ENCODE measurements around the gene CCDC141. TPM values are rescaled to one million over a fixed set of nuclear protein-coding genes. Genes with fewer than 3 reads are reported as not detected.

The CCDC141 gene
- total RNA-seq, 1 donor from 2014 or later, result 4.0 TPM

GRCh38 chr2:178891959-178892485, 157.9 kb downstream of the CCDC141 start:
- no peak for TF ChIP-seq CTCF (conservative IDR thresholded peaks at IDR 0.05)
- no peak for DNase-seq (ENCODE audit: extremely low spot score, unreplicated experiment)
- Mint-ChIP-seq H3K4me1 (ENCODE audit: unreplicated experiment) (no peaks in the 10 kb centered on the region), H3K36me3 (no peaks in the 10 kb centered on the region), H3K9me3 (no peaks in the 10 kb centered on the region), H3K27ac (no peak overlapping the region), H3K4me3 (no peak overlapping the region), H3K27me3 (no peaks in the 10 kb centered on the region)

- no peak for DNase-seq (ENCODE audit: extremely low spot score, unreplicated experiment)
- Mint-ChIP-seq H3K4me1 (ENCODE audit: unreplicated experiment) (no peaks in the 10 kb centered on the region), H3K9me3 (no peaks in the 10 kb centered on the region), H3K27me3 (no peaks in the 10 kb centered on the region), H3K27ac (no peak overlapping the region), H3K36me3 (no peaks in the 10 kb centered on the region), H3K4me3 (no peak overlapping the region)
- TF ChIP-seq CTCF (conservative IDR thresholded peaks at IDR 0.05), result peak; percentile 92
Measured at GRCh38 chr2:178891265-178891958, 158.5 kb downstream of the CCDC141 start.

GRCh38 chr2:178886006-178886405, 163.9 kb downstream of the CCDC141 start:
- no peaks in the 10 kb centered on the region for H3K4me1 Mint-ChIP-seq (ENCODE audit: unreplicated experiment)
- no peaks in the 10 kb centered on the region for H3K9me3 Mint-ChIP-seq
- no peaks in the 10 kb centered on the region for H3K27me3 Mint-ChIP-seq
- no peak overlapping the region for H3K27ac Mint-ChIP-seq
- no peaks in the 10 kb centered on the region for H3K36me3 Mint-ChIP-seq
- no peak for DNase-seq (ENCODE audit: extremely low spot score, unreplicated experiment)
- H3K4me3 Mint-ChIP-seq, result no peak overlapping the region
- no peak for TF ChIP-seq CTCF (conservative IDR thresholded peaks at IDR 0.05)

- Mint-ChIP-seq H3K4me3 (no peak overlapping the region), H3K9me3 (no peaks in the 10 kb centered on the region), H3K36me3 (no peaks in the 10 kb centered on the region), H3K4me1 (ENCODE audit: unreplicated experiment) (no peaks in the 10 kb centered on the region), H3K27ac (no peak overlapping the region), H3K27me3 (no peaks in the 10 kb centered on the region)
- no peak for DNase-seq (ENCODE audit: extremely low spot score, unreplicated experiment)
- TF ChIP-seq CTCF (conservative IDR thresholded peaks at IDR 0.05), result no peak
Measured at GRCh38 chr2:178884440-178884839, 165.5 kb downstream of the CCDC141 start.

GRCh38 chr2:178882666-178883440, 167.1 kb downstream of the CCDC141 start:
- no peaks in the 10 kb centered on the region for H3K9me3 Mint-ChIP-seq
- H3K4me1 Mint-ChIP-seq (ENCODE audit: unreplicated experiment), result no peaks in the 10 kb centered on the region
- no peak overlapping the region for H3K4me3 Mint-ChIP-seq
- no peak for TF ChIP-seq CTCF (conservative IDR thresholded peaks at IDR 0.05)
- H3K27me3 Mint-ChIP-seq, result no peaks in the 10 kb centered on the region
- H3K36me3 Mint-ChIP-seq, result no peaks in the 10 kb centered on the region
- no peak overlapping the region for H3K27ac Mint-ChIP-seq
- no peak for DNase-seq (ENCODE audit: extremely low spot score, unreplicated experiment)

All from type B pancreatic cell (in vitro differentiated cells).